Measurements from ENCODE around the gene SOX6.

Gene SOX6

GRCh38 chr11:16365581-16366228 lies 9.4 kb upstream of the SOX6 start:
- H3K4me3 ChIP-seq (ENCODE audit: low read depth, low read length): no peak overlapping the region

GRCh38 chr11:16364254-16364653 lies 7.9 kb upstream of the SOX6 start:
- H3K4me3 ChIP-seq (ENCODE audit: low read depth, low read length): no peak overlapping the region

- H3K4me3 ChIP-seq (ENCODE audit: low read depth, low read length): no peak overlapping the region
These were observed 7.4 kb upstream of the SOX6 start for GRCh38 chr11:16363706-16364105.

GRCh38 chr11:16361108-16361865 lies 4.9 kb upstream of the SOX6 start:
- no peak overlapping the region for H3K4me3 ChIP-seq (ENCODE audit: low read depth, low read length)

GRCh38 chr11:16359369-16359768 lies 3.0 kb upstream of the SOX6 start:
- H3K4me3 ChIP-seq (ENCODE audit: low read depth, low read length): no peak overlapping the region

- no peak overlapping the region for H3K4me3 ChIP-seq (ENCODE audit: low read depth, low read length)
These were observed 2.4 kb upstream of the SOX6 start for GRCh38 chr11:16358726-16359125.

- H3K4me3 ChIP-seq (ENCODE audit: low read depth, low read length): no peak overlapping the region
These were observed 1.4 kb upstream of the SOX6 start for GRCh38 chr11:16357775-16358174.

GRCh38 chr11:16356761-16357393 lies 531 bp upstream of the SOX6 start:
- no peak overlapping the region for H3K4me3 ChIP-seq (ENCODE audit: low read depth, low read length)

GRCh38 chr11:16352707-16353106 lies 3.6 kb downstream of the SOX6 start:
- no peak overlapping the region for H3K4me3 ChIP-seq (ENCODE audit: low read depth, low read length)

- no peak overlapping the region for H3K4me3 ChIP-seq (ENCODE audit: low read depth, low read length)
These were observed 6.2 kb downstream of the SOX6 start for GRCh38 chr11:16350125-16350524.

- H3K4me3 ChIP-seq (ENCODE audit: low read depth, low read length): no peak overlapping the region
These were observed 8.2 kb downstream of the SOX6 start for GRCh38 chr11:16347928-16348685.

- no peak overlapping the region for H3K4me3 ChIP-seq (ENCODE audit: low read depth, low read length)
These were observed 9.4 kb downstream of the SOX6 start for GRCh38 chr11:16346975-16347374.

- no peak overlapping the region for H3K4me3 ChIP-seq (ENCODE audit: low read depth, low read length)
These were observed 14.5 kb downstream of the SOX6 start for GRCh38 chr11:16341853-16342252.

GRCh38 chr11:16338393-16338792 lies 18.0 kb downstream of the SOX6 start:
- no peak overlapping the region for H3K4me3 ChIP-seq (ENCODE audit: low read depth, low read length)

GRCh38 chr11:16337421-16338213 lies 18.7 kb downstream of the SOX6 start:
- no peak overlapping the region for H3K4me3 ChIP-seq (ENCODE audit: low read depth, low read length)

GRCh38 chr11:16336721-16337120 lies 19.6 kb downstream of the SOX6 start:
- H3K4me3 ChIP-seq (ENCODE audit: low read depth, low read length): no peak overlapping the region

GRCh38 chr11:16336204-16336603 lies 20.1 kb downstream of the SOX6 start:
- no peak overlapping the region for H3K4me3 ChIP-seq (ENCODE audit: low read depth, low read length)

GRCh38 chr11:16335236-16335962 lies 20.9 kb downstream of the SOX6 start:
- no peak overlapping the region for H3K4me3 ChIP-seq (ENCODE audit: low read depth, low read length)

- no peak overlapping the region for H3K4me3 ChIP-seq (ENCODE audit: low read depth, low read length)
These were observed 29.6 kb downstream of the SOX6 start for GRCh38 chr11:16326679-16327297.

- no peak overlapping the region for H3K4me3 ChIP-seq (ENCODE audit: low read depth, low read length)
These were observed 34.2 kb downstream of the SOX6 start for GRCh38 chr11:16322190-16322589.

Data from iPS-11a (cell line).